ENCODE measurements around the gene SLC20A1.
"Not testable (repeated sequence)": the region's sequence is repeated elsewhere in the genome, so short reads cannot be mapped to it uniquely, and the experiment has no call there.

The SLC20A1 gene

DNA sequence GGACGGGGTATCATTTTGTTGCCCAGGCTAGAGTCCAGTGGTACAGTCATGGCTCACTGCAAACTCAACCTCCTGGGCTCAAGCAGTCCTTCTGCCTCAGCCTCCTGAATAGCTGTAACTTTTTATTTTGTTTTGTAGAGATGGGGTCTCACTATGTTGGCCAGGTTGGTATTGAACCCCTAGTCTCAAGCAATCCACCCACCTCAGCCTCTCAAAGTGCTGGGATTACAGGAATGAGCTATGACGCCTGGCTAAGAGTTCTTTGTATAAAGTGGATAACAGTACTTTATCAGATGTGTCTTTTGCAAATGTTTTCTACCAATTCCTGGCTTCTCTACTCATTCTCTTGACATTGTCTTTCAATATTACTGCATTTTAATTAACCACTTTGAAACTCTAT, 57.9 kb downstream of the SLC20A1 start:
- H3K4me3 ChIP-seq (ENCODE audit: low read depth, low read length) = no peak overlapping the region
- TF ChIP-seq, protein P1, sequence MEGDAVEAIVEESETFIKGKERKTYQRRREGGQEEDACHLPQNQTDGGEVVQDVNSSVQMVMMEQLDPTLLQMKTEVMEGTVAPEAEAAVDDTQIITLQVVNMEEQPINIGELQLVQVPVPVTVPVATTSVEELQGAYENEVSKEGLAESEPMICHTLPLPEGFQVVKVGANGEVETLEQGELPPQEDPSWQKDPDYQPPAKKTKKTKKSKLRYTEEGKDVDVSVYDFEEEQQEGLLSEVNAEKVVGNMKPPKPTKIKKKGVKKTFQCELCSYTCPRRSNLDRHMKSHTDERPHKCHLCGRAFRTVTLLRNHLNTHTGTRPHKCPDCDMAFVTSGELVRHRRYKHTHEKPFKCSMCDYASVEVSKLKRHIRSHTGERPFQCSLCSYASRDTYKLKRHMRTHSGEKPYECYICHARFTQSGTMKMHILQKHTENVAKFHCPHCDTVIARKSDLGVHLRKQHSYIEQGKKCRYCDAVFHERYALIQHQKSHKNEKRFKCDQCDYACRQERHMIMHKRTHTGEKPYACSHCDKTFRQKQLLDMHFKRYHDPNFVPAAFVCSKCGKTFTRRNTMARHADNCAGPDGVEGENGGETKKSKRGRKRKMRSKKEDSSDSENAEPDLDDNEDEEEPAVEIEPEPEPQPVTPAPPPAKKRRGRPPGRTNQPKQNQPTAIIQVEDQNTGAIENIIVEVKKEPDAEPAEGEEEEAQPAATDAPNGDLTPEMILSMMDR (IDR thresholded peaks at IDR 0.05; ENCODE audit: low read depth, low read length) = no peak

DNA sequence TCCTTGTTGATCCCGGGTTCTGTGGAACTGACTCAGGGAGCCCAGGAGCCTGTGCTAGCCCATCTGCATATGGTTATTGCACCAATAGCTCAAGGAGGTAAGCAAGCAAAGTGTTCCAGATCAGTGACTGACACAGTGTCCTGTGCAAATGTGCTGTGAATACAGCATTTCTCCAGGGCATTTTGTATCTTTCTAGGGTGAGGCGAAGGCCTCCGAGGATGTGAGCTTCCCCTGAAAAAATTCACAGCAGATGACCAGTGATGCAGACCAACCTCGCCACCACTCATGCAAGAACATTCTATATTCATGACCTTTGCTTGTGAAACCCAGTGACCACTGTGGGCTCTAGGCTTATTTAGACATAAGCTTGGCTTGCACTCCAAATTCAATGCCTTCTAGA, 59.8 kb downstream of the SLC20A1 start:
- TF ChIP-seq, protein P1 (IDR thresholded peaks at IDR 0.05; ENCODE audit: low read depth, low read length) = no peak
- no peak overlapping the region for H3K4me3 ChIP-seq (ENCODE audit: low read depth, low read length)

DNA sequence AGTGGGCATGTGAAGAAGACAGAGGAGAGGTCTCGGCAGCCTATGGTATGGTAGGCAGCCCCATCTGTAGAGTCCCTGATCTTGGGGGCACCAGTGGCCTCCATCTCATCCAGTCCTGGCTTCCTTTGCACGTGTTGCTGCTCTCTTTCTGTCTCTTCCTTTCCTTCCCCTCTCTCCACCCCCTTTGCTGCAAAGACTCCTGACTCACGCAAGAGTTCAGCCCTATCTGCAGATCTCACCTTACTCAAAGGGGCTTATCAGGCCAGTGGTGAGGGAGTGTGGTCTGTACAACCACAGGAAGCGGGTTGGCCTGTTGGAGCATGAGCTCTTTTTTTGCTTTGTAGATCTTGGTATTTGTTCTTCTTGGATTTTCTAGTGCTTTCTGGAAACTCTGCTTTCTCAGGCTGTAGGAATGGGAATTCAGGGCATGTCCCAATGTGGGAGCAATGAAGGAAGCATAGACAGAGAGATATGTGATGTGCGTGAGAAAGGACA, 60.5 kb downstream of the SLC20A1 start:
- no peak overlapping the region for H3K4me3 ChIP-seq (ENCODE audit: low read depth, low read length)

DNA sequence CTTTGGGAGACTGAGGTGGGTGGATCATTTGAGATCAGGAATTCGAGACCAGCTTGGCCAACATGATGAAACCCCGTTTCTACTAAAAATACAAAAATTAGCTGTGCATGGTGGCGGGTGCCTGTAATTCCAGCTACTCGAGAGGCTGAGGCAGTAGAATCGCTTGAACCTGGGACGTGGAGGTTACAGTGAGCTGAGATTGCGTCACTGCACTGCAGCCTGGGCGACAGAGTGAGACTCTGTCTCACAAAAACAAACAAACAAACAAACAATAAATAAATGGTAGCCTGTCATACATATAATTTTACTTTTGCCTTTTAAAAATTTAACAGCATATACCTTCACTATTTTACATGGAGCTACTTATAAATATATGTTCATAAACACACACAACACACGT, 61.2 kb downstream of the SLC20A1 start:
- not testable (repeated sequence) for H3K4me3 ChIP-seq (ENCODE audit: low read depth, low read length)

More for the DNA sequence above, 60.5 kb downstream of the SLC20A1 start:
- TF ChIP-seq, protein P1 (IDR thresholded peaks at IDR 0.05; ENCODE audit: low read depth, low read length) = no peak

DNA sequence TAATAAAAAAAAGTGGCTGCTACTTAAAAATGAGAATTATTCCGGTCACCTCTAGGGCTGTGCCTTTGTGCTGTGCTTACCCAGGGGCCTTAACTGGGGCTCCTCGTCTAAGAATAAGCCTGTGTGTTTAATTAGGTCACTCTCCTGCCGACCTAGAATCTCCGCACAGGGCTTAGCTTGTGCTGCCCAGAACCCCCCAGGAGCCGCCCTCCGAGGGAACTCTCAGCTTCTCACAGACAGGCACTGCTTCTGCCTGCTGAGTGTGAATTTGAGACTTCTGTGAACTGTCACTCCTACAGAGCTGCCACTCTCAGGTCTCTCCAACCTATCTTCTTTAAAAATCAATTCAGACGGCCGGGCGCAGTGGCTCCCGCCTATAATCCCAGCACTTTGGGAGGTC, 63.2 kb downstream of the SLC20A1 start:
- TF ChIP-seq, protein P1 (IDR thresholded peaks at IDR 0.05; ENCODE audit: low read depth, low read length) = no peak
- no peak overlapping the region for H3K4me3 ChIP-seq (ENCODE audit: low read depth, low read length)

DNA sequence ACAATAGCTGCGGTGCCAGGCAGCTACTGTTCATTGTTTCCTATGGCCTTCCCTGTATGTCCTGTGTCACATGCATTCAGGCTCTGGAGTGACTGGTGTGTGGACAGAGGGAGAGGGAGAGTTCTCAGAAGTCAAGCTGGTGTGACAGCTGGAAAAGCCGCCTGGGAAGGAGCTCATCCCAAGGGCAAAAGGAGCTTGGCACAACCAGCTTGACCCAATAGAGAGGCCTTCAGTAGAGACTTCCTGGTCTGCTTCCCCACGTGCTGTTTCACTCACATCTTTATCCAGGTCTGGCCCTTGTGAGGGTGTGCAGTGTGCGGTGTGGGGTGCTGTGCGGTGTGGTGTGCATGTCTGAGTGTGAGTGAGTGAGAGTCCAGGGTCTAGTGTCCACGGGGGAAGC, 64.0 kb downstream of the SLC20A1 start:
- no peak overlapping the region for H3K4me3 ChIP-seq (ENCODE audit: low read depth, low read length)
- TF ChIP-seq, protein P1 (IDR thresholded peaks at IDR 0.05; ENCODE audit: low read depth, low read length) = no peak

DNA sequence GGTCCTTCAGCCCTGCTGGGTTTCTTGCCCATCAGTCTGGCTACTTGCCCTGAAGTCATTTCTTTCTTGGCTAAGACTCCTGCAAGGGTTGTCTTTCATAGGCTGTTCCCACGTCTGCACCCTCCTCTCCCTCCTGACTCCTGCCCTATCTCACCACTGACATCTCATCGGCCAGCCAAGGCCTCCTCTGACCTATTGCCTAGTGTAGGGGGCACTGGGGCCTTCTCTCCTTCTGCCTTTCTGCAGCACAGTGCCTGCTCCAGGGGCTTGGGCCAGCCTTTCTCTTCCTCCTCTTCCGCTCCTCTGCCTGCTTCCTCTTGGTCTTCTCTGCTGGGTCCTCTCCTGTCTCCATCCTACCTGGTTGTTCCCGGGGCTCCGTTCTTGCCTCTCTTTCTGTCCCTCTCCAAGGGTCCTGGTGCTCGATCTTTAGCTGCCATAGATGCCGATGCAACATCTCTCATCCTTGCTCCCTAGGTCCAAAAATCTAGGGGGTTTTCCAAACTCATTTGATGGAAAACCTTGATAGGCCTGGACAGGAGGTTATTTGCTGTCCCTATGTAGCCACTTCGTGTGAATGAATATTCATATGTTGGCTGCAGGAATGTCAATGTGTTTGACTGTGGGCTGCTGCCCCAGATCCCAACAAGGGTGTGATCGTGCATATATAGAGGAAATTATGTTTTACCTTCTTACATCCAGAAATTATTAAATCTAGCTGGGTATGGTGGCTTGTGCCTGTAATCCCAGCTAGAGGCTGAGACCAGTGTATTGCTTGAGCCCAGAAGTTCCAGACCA, 65.4 kb downstream of the SLC20A1 start:
- TF ChIP-seq, protein P1 (IDR thresholded peaks at IDR 0.05; ENCODE audit: low read depth, low read length) = no peak

More for the DNA sequence above, 65.4 kb downstream of the SLC20A1 start:
- H3K4me3 ChIP-seq (ENCODE audit: low read depth, low read length) = no peak overlapping the region
